Nephron progenitor cell (in vitro differentiated cells): ENCODE measurements around the gene LMAN2L.

Experiments used
- DNase-seq: peaks from one replicate; pipeline ENCODE4 v3.0.0; 2021
- H3K27ac Mint-ChIP-seq: 2 replicates; pipeline ENCODE4 v1.8.0; 2021; ENCODE audit warnings: mild to moderate bottlenecking, moderate library complexity, mixed read lengths
- H3K27me3 Mint-ChIP-seq: 2 replicates; pipeline ENCODE4 v1.8.0; 2021; ENCODE audit warnings: mild to moderate bottlenecking, low read depth, mixed read lengths; ENCODE audit not compliant: poor library complexity
- H3K36me3 Mint-ChIP-seq: 2 replicates; pipeline ENCODE4 v1.8.0; 2021; ENCODE audit warnings: low read depth, mixed read lengths
- H3K4me1 Mint-ChIP-seq: 2 replicates; pipeline ENCODE4 v1.8.0; 2021; ENCODE audit warnings: mixed read lengths
- H3K4me3 Mint-ChIP-seq: 2 replicates; pipeline ENCODE4 v1.8.0; 2021; ENCODE audit warnings: mild to moderate bottlenecking, moderate library complexity, mixed read lengths
- H3K9me3 Mint-ChIP-seq: 2 replicates; pipeline ENCODE4 v1.8.0; 2021; ENCODE audit warnings: mild to moderate bottlenecking, moderate library complexity, mixed read lengths
- CTCF ChIP-seq: fragments of 200-600 bp; sonication (generic); IDR thresholded peaks from 2 replicates; pipeline ENCODE4 v1.5.0; 2021; ENCODE audit warnings: antibody characterized with exemption

LMAN2L gene

GRCh38 chr2:96663177-96663576, 76.7 kb downstream of the LMAN2L start:
- no peaks in the 10 kb centered on the region for H3K4me1 Mint-ChIP-seq
- no peak for DNase-seq
- H3K36me3 Mint-ChIP-seq, result peaks cover 11% of the 10 kb centered on the region
- H3K27ac Mint-ChIP-seq, result peak overlapping the region; percentile 52
- no peak for TF ChIP-seq CTCF
- H3K4me3 Mint-ChIP-seq, result no peak overlapping the region
- H3K27me3 Mint-ChIP-seq, result peaks cover 7% of the 10 kb centered on the region
- peaks cover 25% of the 10 kb centered on the region for H3K9me3 Mint-ChIP-seq

DNA sequence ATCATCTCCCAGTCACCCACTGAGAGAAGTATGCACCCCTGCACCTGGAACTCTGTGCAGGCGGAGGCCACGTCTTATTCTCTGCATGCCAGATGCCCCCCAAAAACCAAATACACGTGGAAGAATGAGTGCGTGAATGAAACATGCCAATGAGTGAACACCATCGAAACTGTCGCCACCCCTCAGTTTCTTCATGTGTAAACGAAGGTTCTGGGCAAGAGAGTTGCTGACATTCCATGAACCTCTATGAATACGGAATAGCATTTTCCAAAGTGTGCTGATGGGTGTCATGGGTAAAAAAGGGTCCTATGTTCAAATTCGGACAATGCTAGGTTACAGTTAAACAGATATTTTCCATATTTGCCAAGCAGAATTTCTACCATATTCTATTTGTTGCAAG, 77.5 kb downstream of the LMAN2L start:
- Mint-ChIP-seq H3K27ac (no peak overlapping the region), H3K9me3 (peaks cover 25% of the 10 kb centered on the region), H3K4me3 (no peak overlapping the region), H3K4me1 (no peaks in the 10 kb centered on the region), H3K27me3 (peaks cover 7% of the 10 kb centered on the region), H3K36me3 (peaks cover 11% of the 10 kb centered on the region)
- no peak for TF ChIP-seq CTCF
- DNase-seq, result no peak

- no peak overlapping the region for H3K4me3 Mint-ChIP-seq
- H3K36me3 Mint-ChIP-seq, result peaks cover 11% of the 10 kb centered on the region
- peaks cover 25% of the 10 kb centered on the region for H3K9me3 Mint-ChIP-seq
- no peak overlapping the region for H3K27ac Mint-ChIP-seq
- TF ChIP-seq CTCF, result no peak
- H3K27me3 Mint-ChIP-seq, result peaks cover 7% of the 10 kb centered on the region
- no peak for DNase-seq
- no peaks in the 10 kb centered on the region for H3K4me1 Mint-ChIP-seq
Observed at GRCh38 chr2:96661324-96661723, 78.5 kb downstream of the LMAN2L start.

DNA sequence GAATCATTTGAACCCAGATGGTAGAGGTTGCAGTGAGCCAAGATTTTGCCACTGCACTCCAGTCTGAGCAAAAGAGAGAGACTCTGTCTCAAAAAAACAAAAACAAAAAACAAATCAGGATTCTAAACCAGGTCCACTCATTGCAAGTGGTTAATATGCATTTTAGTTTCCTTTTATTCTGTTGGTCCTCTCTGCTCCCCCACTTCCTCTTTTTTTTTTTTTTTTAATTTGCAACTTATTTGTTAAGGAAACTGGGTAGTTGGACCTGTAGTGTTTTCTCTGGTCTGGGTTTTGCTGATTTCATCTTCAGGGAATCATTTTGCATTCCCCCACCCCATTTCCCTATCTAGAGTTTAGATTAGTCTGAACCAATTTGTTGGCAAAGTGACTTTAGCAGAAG, 83.3 kb downstream of the LMAN2L start:
- Mint-ChIP-seq H3K9me3 (no peaks in the 10 kb centered on the region), H3K4me3 (no peak overlapping the region), H3K27ac (no peak overlapping the region), H3K4me1 (no peaks in the 10 kb centered on the region), H3K36me3 (peaks cover 9% of the 10 kb centered on the region), H3K27me3 (no peaks in the 10 kb centered on the region)
- no peak for TF ChIP-seq CTCF
- DNase-seq, result no peak
